ENCODE data around the gene MRC1. TPM values are rescaled to one million over a fixed set of nuclear protein-coding genes. Genes with fewer than 3 reads are reported as not detected.

The MRC1 gene
- total and polyA plus RNA-seq, 10 of the 15 experiments (the other 5 are each of a cell fraction or from before 2014, with no cell fraction given), result 0.01 to 0.21 (median 0.03) TPM; not detected in 5

DNA sequence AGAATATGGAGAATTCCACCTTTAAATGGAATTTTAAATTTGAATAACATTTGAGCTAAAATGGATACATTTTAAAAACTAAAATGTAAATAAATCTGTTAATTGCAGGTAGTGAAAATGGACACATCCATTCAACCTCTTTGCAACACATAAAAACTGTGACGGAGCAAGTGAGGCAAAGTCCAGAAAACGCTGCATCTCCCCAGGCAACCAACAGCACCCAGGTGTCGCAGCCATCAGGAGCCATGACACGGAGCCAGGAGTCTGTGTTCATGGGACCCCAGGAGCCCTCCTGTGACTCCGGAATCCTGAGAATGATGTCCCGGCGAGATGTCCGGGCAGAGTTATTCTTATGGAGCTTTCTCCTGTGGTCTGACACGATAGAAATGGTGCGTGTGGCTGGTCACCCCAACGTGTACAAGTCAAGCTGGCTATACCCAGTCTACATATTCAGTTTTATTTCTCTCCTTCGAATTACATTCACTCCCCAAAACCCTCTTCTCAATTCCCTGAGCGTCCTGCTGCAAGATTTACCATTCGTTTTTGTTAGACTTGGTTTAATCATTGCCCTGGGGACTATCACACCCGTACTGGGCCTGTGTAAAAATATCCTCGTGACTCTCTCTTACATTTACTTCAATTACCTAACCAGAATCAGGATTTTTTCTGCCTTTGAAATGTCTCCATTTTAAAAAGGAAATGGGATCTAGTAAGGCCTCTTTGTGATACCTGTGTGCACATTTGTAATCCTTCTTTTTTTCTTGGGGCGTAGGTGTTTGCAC is 13.1 kb upstream of the MRC1 start (continued):
- no peak for TF ChIP-seq RAD51 (IDR thresholded peaks at IDR 0.05)

DNA sequence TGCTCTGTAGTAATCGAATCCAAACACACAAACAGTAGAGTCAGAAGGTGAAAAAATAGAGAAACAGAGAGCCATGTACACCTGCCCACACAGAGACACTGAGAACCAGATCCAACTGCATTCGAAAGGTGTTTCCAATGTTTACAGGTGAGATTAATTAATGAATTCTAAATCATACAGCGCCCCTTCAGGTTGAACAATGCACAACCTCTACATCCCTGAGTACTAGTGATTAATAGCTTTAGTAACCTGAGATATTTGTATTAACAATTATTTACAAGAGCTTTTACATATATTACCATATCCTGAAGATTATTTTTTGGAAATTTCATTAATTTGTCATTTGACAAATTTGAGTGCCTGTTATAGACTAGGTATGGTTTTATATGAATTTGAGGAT is 7.6 kb upstream of the MRC1 start:
- no peak overlapping the region for H3K27ac ChIP-seq (ENCODE audit: control insufficient read depth, insufficient read depth)
- H3K4me2 ChIP-seq (ENCODE audit: control insufficient read depth, insufficient read depth), result no peak overlapping the region
- ChIA-PET POLR2A (no interaction called here), RAD21 (ENCODE audit: unreplicated experiment) (interaction anchor here (0.7 kb wide), 1 partner anchor 70 kb away, joined by 3 read pairs; no protein-coding TSS in a partner anchor), CTCF (interaction anchor here (0.6 to 1.6 kb wide), 5 partner anchors 9 to 60 kb away, joined by 3 to 6 read pairs (median 3); no protein-coding TSS in a partner anchor), SMC1A (ENCODE audit: uncharacterized antibody, unreplicated experiment) (no interaction called here)
- no peak overlapping the region for H3K4me3 ChIP-seq
- no peaks in the 10 kb centered on the region for H4K20me1 ChIP-seq (ENCODE audit: control insufficient read depth, insufficient read depth)
- DNase-seq (ENCODE audit: low read depth, low spot score), result no peak
- no peaks in the 10 kb centered on the region for H3K79me2 ChIP-seq (ENCODE audit: control insufficient read depth, insufficient read depth, low read length)
- no TSS peak for BruUV-seq (replicated peaks)
- H2AFZ ChIP-seq (ENCODE audit: control insufficient read depth, low read depth, low read length), result no peak overlapping the region
- 35% methylated on average over 3 of the region's 3 CpGs for WGBS (ENCODE audit: insufficient coverage, insufficient replicate concordance, low lambda C conversion rate, missing lambda C conversion rate)
- in situ Hi-C loops (cut with MboI) (no loop called here), intact Hi-C loops (cut with micrococcal nuclease; ENCODE audit: unreplicated experiment) (no loop called here)
- no peak for FAIRE-seq
- no peaks in the 10 kb centered on the region for H3K4me1 ChIP-seq (ENCODE audit: control insufficient read depth, insufficient read depth, low read length)
- TF ChIP-seq, protein P1, sequence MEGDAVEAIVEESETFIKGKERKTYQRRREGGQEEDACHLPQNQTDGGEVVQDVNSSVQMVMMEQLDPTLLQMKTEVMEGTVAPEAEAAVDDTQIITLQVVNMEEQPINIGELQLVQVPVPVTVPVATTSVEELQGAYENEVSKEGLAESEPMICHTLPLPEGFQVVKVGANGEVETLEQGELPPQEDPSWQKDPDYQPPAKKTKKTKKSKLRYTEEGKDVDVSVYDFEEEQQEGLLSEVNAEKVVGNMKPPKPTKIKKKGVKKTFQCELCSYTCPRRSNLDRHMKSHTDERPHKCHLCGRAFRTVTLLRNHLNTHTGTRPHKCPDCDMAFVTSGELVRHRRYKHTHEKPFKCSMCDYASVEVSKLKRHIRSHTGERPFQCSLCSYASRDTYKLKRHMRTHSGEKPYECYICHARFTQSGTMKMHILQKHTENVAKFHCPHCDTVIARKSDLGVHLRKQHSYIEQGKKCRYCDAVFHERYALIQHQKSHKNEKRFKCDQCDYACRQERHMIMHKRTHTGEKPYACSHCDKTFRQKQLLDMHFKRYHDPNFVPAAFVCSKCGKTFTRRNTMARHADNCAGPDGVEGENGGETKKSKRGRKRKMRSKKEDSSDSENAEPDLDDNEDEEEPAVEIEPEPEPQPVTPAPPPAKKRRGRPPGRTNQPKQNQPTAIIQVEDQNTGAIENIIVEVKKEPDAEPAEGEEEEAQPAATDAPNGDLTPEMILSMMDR (IDR thresholded peaks at IDR 0.05 in 2 of 3, conservative IDR thresholded peaks at IDR 0.05 in 1 of 3; ENCODE audit: control insufficient read depth in 2 of 3, extremely low read depth in 1 of 3, insufficient read depth in 1 of 3, low read depth in 3 of 3, low read length in 3 of 3), result peak in 2 of 3 experiments; percentile 15 to 26; a peak in 3 of 6 replicates
- TF ChIP-seq EGR1 (IDR thresholded peaks at IDR 0.05; ENCODE audit: borderline replicate concordance in 1 of 2, low read depth in 2 of 2, low read length in 2 of 2), result no peak
- H3K9ac ChIP-seq (ENCODE audit: control insufficient read depth, insufficient read depth, low read length), result no peak overlapping the region
- H3K36me3 ChIP-seq (ENCODE audit: control insufficient read depth in 2 of 2, insufficient read depth in 2 of 2, low read length in 1 of 2), result no peaks in the 10 kb centered on the region
- 0 out of 3 replicates have a peak, but pooled peaks have one; percentile 34 for ATAC-seq
- H3K9me3 ChIP-seq (replicated peaks; ENCODE audit: control insufficient read depth, insufficient read depth, low read length), result no peaks in the 10 kb centered on the region
- no peaks in the 10 kb centered on the region for H3K27me3 ChIP-seq (replicated peaks in 1 of 2; ENCODE audit: control insufficient read depth in 2 of 2, insufficient read depth in 2 of 2, low read length in 1 of 2)

Data from GM12878 (cell line).